Caco-2 (cell line): Measurements from ENCODE around the gene LDAF1. TPM values are rescaled to one million over a fixed set of nuclear protein-coding genes. Genes with fewer than 3 reads are reported as not detected.
"Not testable (repeated sequence)": the region's sequence is repeated elsewhere in the genome, so short reads cannot be mapped to it uniquely, and the experiment has no call there.

Experiments
- Bru-seq: library from RNA; stranded (reverse); fragments of 400-500 nt; gene quantifications from one replicate; lab custom pipeline; 2021; lab: Mats Ljungman, UMichigan
- BruChase-seq, 2 experiments: library from RNA; stranded (reverse); fragments of 400-500 nt; gene quantifications; one replicate each; lab custom pipeline; 2021; lab: Mats Ljungman, UMichigan
- BruUV-seq: library from RNA; stranded (reverse); fragments of 400-500 nt; replicated peaks from 2 replicates; lab custom pipeline; 2021; lab: Mats Ljungman, UMichigan
- CTCF ChIA-PET: fragments of 300-600 bp; sonication (Branson Sonifier 250); formaldehyde crosslinking; loops from one replicate; lab custom pipeline; 2022; ENCODE audit warnings: antibody characterized with exemption; lab: Charles Lee
- POLR2A ChIA-PET: fragments of 300-600 bp; sonication (Branson Sonifier 250); formaldehyde crosslinking; loops from one replicate; lab custom pipeline; 2022; ENCODE audit warnings: antibody characterized with exemption; lab: Charles Lee
- DNase-seq, 2 experiments: peaks; one replicate each; pipeline versions ENCODE4 v3.0.0 to v3.0.0-alpha.2; 2020 to 2022
- H3K27me3 ChIP-seq: replicated peaks from 2 replicates; pipeline ENCODE4 v1.6.0; 2011; ENCODE audit warnings: low read length; ENCODE audit not compliant: control insufficient read depth, insufficient read depth
- H3K36me3 ChIP-seq: 2 replicates; pipeline ENCODE4 v1.5.1; 2011; ENCODE audit warnings: low read length; ENCODE audit not compliant: control insufficient read depth, insufficient read depth
- H3K4me1 ChIP-seq: fragments of 250-450 bp; sonication (Bioruptor Pico); 2 replicates; pipeline ENCODE4 v1.5.1; 2020; ENCODE audit warnings: mild to moderate bottlenecking
- H3K4me3 ChIP-seq: 2 replicates; pipeline ENCODE4 v1.5.1; 2011; ENCODE audit warnings: low read depth, mild to moderate bottlenecking, control low read depth, low read length
- H3K9me3 ChIP-seq: fragments of 250-450 bp; sonication (Bioruptor Pico); 2 replicates; pipeline ENCODE4 v1.5.1; 2020; ENCODE audit warnings: mild to moderate bottlenecking, moderate library complexity
- H3K27ac Mint-ChIP-seq: one replicate; pipeline ENCODE4 v1.8.0; 2022; ENCODE audit warnings: mixed read lengths; ENCODE audit not compliant: unreplicated experiment
- H3K27me3 Mint-ChIP-seq: one replicate; pipeline ENCODE4 v1.8.0; 2022; ENCODE audit warnings: mixed read lengths; ENCODE audit not compliant: insufficient read depth, unreplicated experiment
- H3K36me3 Mint-ChIP-seq: one replicate; pipeline ENCODE4 v1.8.0; 2022; ENCODE audit warnings: mild to moderate bottlenecking, mixed read lengths; ENCODE audit not compliant: insufficient read depth, unreplicated experiment
- H3K4me1 Mint-ChIP-seq: one replicate; pipeline ENCODE4 v1.8.0; 2022; ENCODE audit warnings: low read depth, mixed read lengths; ENCODE audit not compliant: unreplicated experiment
- H3K4me3 Mint-ChIP-seq: one replicate; pipeline ENCODE4 v1.8.0; 2022; ENCODE audit warnings: mild to moderate bottlenecking, moderate library complexity, mixed read lengths; ENCODE audit not compliant: unreplicated experiment
- H3K9me3 Mint-ChIP-seq: one replicate; pipeline ENCODE4 v1.8.0; 2022; ENCODE audit warnings: mixed read lengths; ENCODE audit not compliant: unreplicated experiment
- CTCF ChIP-seq, 2 experiments: fragments of 200-600 bp in 1 of 2; IDR thresholded peaks; 1 replicate in 1 of 2; 2 replicates in 1 of 2; pipeline versions ENCODE4 v1.5.1 to v1.8.0; 2011 to 2022; ENCODE audit warnings: antibody characterized with exemption in 1 of 2, control low read depth in 1 of 2, inconsistent platforms in 1 of 2, low read depth in 1 of 2, low read length in 1 of 2, mild to moderate bottlenecking in 1 of 2, moderate library complexity in 1 of 2; ENCODE audit not compliant: insufficient read depth in 1 of 2, severe bottlenecking in 1 of 2, unreplicated experiment in 1 of 2
- intact Hi-C: fragments of 100-400 bp; cut with micrococcal nuclease; formaldehyde crosslinking; loops from one replicate; pipeline ENCODE4 v1.10.0; 2022; ENCODE audit not compliant: unreplicated experiment
- long read RNA-seq: library from polyadenylated mRNA; stranded (forward); transcript quantifications from one replicate; pipeline ENCODE4 v2.0.0, GENCODE V29; 2022
- total RNA-seq: library from RNA; stranded (reverse); gene quantifications from 2 replicates; pipeline ENCODE4 v1.2.3, GENCODE V29; 2022

The LDAF1 gene
- total RNA-seq (12.9 and 16.7 TPM in 2 replicates), Bru-seq, nascent RNA (percentile 50 among the genes with signal in this experiment), BruChase-seq, experiment 1, labeled RNA remaining after a 2-hour chase (percentile 50 among the genes with signal in this experiment), BruChase-seq, experiment 2, labeled RNA remaining after a 6-hour chase (percentile 61 among the genes with signal in this experiment)
- long read RNA-seq, transcript TMEM159-201 (5 exons, 2,014 nt) = major isoform, 5 of 11 reads
- long read RNA-seq, partial matches to known transcripts = 1 of 11 reads
- long read RNA-seq, other reads (novel, unspliced or antisense) = 1 of 11 reads

GRCh38 chr16:21158208-21159110 lies at the start of gene LDAF1:
LDAF1 (plus strand) TSS chr16:21158674; CDS start chr16:21161183, 2,509 bp downstream.
- TF ChIP-seq CTCF (IDR thresholded peaks at IDR 0.05; ENCODE audit: insufficient read depth in 1 of 2, low read depth in 1 of 2, low read length in 1 of 2, severe bottlenecking in 1 of 2, unreplicated experiment in 1 of 2) = no peak
- POLR2A ChIA-PET = interaction anchor here (0.8 kb wide), 1 partner anchor 142 kb away, joined by 4 read pairs; no protein-coding TSS in a partner anchor
- H3K27me3 Mint-ChIP-seq = no peaks in the 10 kb centered on the region
- H3K9me3 Mint-ChIP-seq = no peaks in the 10 kb centered on the region
- no peaks in the 10 kb centered on the region for H3K27me3 ChIP-seq
- no peaks in the 10 kb centered on the region for H3K36me3 ChIP-seq
- no peak within 1 kb of the TSS for H3K27ac Mint-ChIP-seq
- peaks cover 16% of the 10 kb centered on the region for H3K36me3 Mint-ChIP-seq
- no peaks in the 10 kb centered on the region for H3K4me1 ChIP-seq
- no peaks in the 10 kb centered on the region for H3K4me1 Mint-ChIP-seq
- intact Hi-C loops = loop anchor here (5.0 kb wide), 1 partner anchor 306 kb away; no protein-coding TSS in a partner anchor
- no TSS peak for BruUV-seq
- H3K4me3 ChIP-seq = peak within 1 kb of the TSS; percentile 74
- H3K9me3 ChIP-seq = no peaks in the 10 kb centered on the region
- CTCF ChIA-PET = interaction anchor here (0.7 to 1.5 kb wide), 3 partner anchors 30 to 143 kb away, joined by 3 to 9 read pairs (median 3); no protein-coding TSS in a partner anchor
- DNase-seq = peak; percentile 80 to 86
- H3K4me3 Mint-ChIP-seq = peak within 1 kb of the TSS; percentile 99

GRCh38 chr16:21115551-21115950 lies 42.9 kb upstream of the LDAF1 start:
- not testable (repeated sequence) for H3K27ac Mint-ChIP-seq, H3K27me3 Mint-ChIP-seq

GRCh38 chr16:21116148-21116693 lies 42.3 kb upstream of the LDAF1 start:
- BruUV-seq = no TSS peak

More at GRCh38 chr16:21115551-21115950, 42.9 kb upstream of the LDAF1 start:
- H3K9me3 Mint-ChIP-seq, intact Hi-C loops, H3K27me3 ChIP-seq, BruUV-seq, H3K4me1 ChIP-seq, H3K36me3 ChIP-seq, H3K4me3 ChIP-seq, H3K36me3 Mint-ChIP-seq, H3K4me3 Mint-ChIP-seq, DNase-seq, H3K4me1 Mint-ChIP-seq, CTCF ChIA-PET, H3K9me3 ChIP-seq, POLR2A ChIA-PET: not testable (repeated sequence)

More at GRCh38 chr16:21116148-21116693, 42.3 kb upstream of the LDAF1 start:
- no peaks in the 10 kb centered on the region for H3K36me3 Mint-ChIP-seq
- no peaks in the 10 kb centered on the region for H3K4me1 Mint-ChIP-seq
- Histone ChIP-seq H3K4me3 (no peak overlapping the region), H3K36me3 (no peaks in the 10 kb centered on the region), H3K27me3 (no peaks in the 10 kb centered on the region), H3K4me1 (no peaks in the 10 kb centered on the region), H3K9me3 (no peaks in the 10 kb centered on the region)
- ChIA-PET CTCF (no interaction called here), POLR2A (no interaction called here)
- no peaks in the 10 kb centered on the region for H3K9me3 Mint-ChIP-seq
- intact Hi-C loops = no loop called here
- no peak for TF ChIP-seq CTCF (IDR thresholded peaks at IDR 0.05; ENCODE audit: insufficient read depth in 1 of 2, low read depth in 1 of 2, low read length in 1 of 2, severe bottlenecking in 1 of 2, unreplicated experiment in 1 of 2)
- no peak overlapping the region for H3K27ac Mint-ChIP-seq
- no peak overlapping the region for H3K4me3 Mint-ChIP-seq
- peaks cover 5% of the 10 kb centered on the region for H3K27me3 Mint-ChIP-seq
- DNase-seq = no peak
